HG03108 (cell line): Measurements from ENCODE around the gene ZNF607.
"Not testable (repeated sequence)": the region's sequence is repeated elsewhere in the genome, so short reads cannot be mapped to it uniquely, and the experiment has no call there.

Experiments used
- ATAC-seq: cut with Tn5 transposase; IDR thresholded peaks from one replicate; pipeline ENCODE4 v1.9.1; 2021; ENCODE audit warnings: moderate library complexity; ENCODE audit not compliant: unreplicated experiment

The ZNF607 gene

GRCh38 chr19:37719111-37719926 lies at the start of gene ZNF607:
ZNF607 (minus strand) TSS chr19:37719761; CDS start chr19:37711618, 8,143 bp downstream.
- ATAC-seq, result peak; percentile 89

GRCh38 chr19:37763488-37763887 lies 43.9 kb upstream of the ZNF607 start:
- ATAC-seq, result no peak

- not testable (repeated sequence) for ATAC-seq
Observed at GRCh38 chr19:37757683-37758082, 38.1 kb upstream of the ZNF607 start.

- no peak for ATAC-seq
Observed at GRCh38 chr19:37738371-37738770, 18.8 kb upstream of the ZNF607 start.

GRCh38 chr19:37725181-37725580 lies 5.6 kb upstream of the ZNF607 start:
- no peak for ATAC-seq

GRCh38 chr19:37719927-37720265 lies 335 bp upstream of the ZNF607 start:
- ATAC-seq, result no peak

- ATAC-seq, result no peak
Observed at GRCh38 chr19:37718304-37718703, 1.3 kb downstream of the ZNF607 start.

GRCh38 chr19:37716140-37716539 lies 3.4 kb downstream of the ZNF607 start:
- no peak for ATAC-seq

GRCh38 chr19:37706052-37706605 lies 13.4 kb downstream of the ZNF607 start:
- ATAC-seq, result no peak

GRCh38 chr19:37699057-37699456 lies 20.5 kb downstream of the ZNF607 start:
- no peak for ATAC-seq

- ATAC-seq, result no peak
Observed at GRCh38 chr19:37698216-37698615, 21.3 kb downstream of the ZNF607 start.

GRCh38 chr19:37695144-37695899 lies 24.2 kb downstream of the ZNF607 start:
- no peak for ATAC-seq

- no peak for ATAC-seq
Observed at GRCh38 chr19:37692956-37693620, 26.5 kb downstream of the ZNF607 start.

GRCh38 chr19:37691881-37692504 lies 27.6 kb downstream of the ZNF607 start:
- no peak for ATAC-seq

- no peak for ATAC-seq
Observed at GRCh38 chr19:37683520-37683919, 36.0 kb downstream of the ZNF607 start.

GRCh38 chr19:37669450-37669914 lies 50.1 kb downstream of the ZNF607 start:
- no peak for ATAC-seq

- ATAC-seq, result not testable (repeated sequence)
Observed at GRCh38 chr19:37657157-37657556, 62.4 kb downstream of the ZNF607 start.

- ATAC-seq, result peak; percentile 62
Observed at GRCh38 chr19:37655689-37656371, 63.7 kb downstream of the ZNF607 start.

GRCh38 chr19:37655301-37655688 lies 64.3 kb downstream of the ZNF607 start, which contains the start of gene ZFP30:
ZFP30 (minus strand) TSS chr19:37655465; CDS start chr19:37647822, 7,643 bp downstream.
- peak; percentile 55 for ATAC-seq
